B cell (primary cell): ENCODE measurements around the gene PSMA8. TPM values are rescaled to one million over a fixed set of nuclear protein-coding genes. Genes with fewer than 3 reads are reported as not detected.
"Not testable (repeated sequence)": the region's sequence is repeated elsewhere in the genome, so short reads cannot be mapped to it uniquely, and the experiment has no call there.

Source experiments
- ATAC-seq: fragments of 200-7000 bp; cut with Tn5 transposase; one replicate; pipeline ENCODE4 v1.10.0; 2021; ENCODE audit warnings: low read depth, mild to moderate bottlenecking, moderate number of reproducible peaks, moderate library complexity
- CTCF ChIA-PET: fragments of 350-600 bp; sonication (Branson Sonifier 250); formaldehyde crosslinking; loops from one replicate; lab custom pipeline; 2021; ENCODE audit warnings: antibody characterized with exemption, inconsistent platforms; lab: Charles Lee
- POLR2A ChIA-PET: fragments of 350-600 bp; sonication (Branson Sonifier 250); formaldehyde crosslinking; loops from one replicate; lab custom pipeline; 2021; ENCODE audit warnings: antibody characterized with exemption; lab: Charles Lee
- DNase-seq: peaks from one replicate; pipeline ENCODE4 v3.0.0; 2013
- H2AFZ ChIP-seq: 2 replicates; pipeline ENCODE4 v1.6.1; 2012; ENCODE audit warnings: mild to moderate bottlenecking, low read depth, low read length; ENCODE audit not compliant: insufficient read depth, poor library complexity, severe bottlenecking
- H3K27ac ChIP-seq, 2 donors: 1 replicate in 1 of 2; 2 replicates in 1 of 2; pipeline ENCODE4 v1.5.1; 2012 to 2013; ENCODE audit warnings: low read length in 2 of 2, mild to moderate bottlenecking in 2 of 2, moderate library complexity in 1 of 2
- H3K27me3 ChIP-seq, 4 experiments: fragments of 200-600 bp in 1 of 4; sonication (generic) in 1 of 4; replicated peaks in 1 of 4; 1 replicate in 2 of 4; 2 replicates in 2 of 4; pipeline versions ENCODE4 v1.6.1 to v1.7.0; 2013 to 2016; ENCODE audit warnings: low read length in 3 of 4, mild to moderate bottlenecking in 2 of 4, mixed read lengths in 1 of 4, moderate library complexity in 1 of 4; ENCODE audit not compliant: insufficient read depth in 4 of 4, control insufficient read depth in 3 of 4; ENCODE audit errors: control extremely low read depth in 1 of 4
- H3K36me3 ChIP-seq, 2 experiments: replicated peaks in 1 of 2; 1 replicate in 1 of 2; 2 replicates in 1 of 2; pipeline versions ENCODE4 v1.6.1 to v1.7.1; 2013; ENCODE audit warnings: low read length in 1 of 2; ENCODE audit not compliant: insufficient read depth in 2 of 2, control insufficient read depth in 1 of 2; ENCODE audit errors: control extremely low read depth in 1 of 2, extremely low read depth in 1 of 2
- H3K4me1 ChIP-seq, 2 donors: fragments of 200-600 bp in 1 of 2; sonication (generic) in 1 of 2; 1 replicate in 1 of 2; 2 replicates in 1 of 2; pipeline versions ENCODE4 v1.5.1 to v1.6.1; 2013 to 2017; ENCODE audit warnings: low read length in 2 of 2; ENCODE audit not compliant: control insufficient read depth in 2 of 2, insufficient read depth in 2 of 2
- H3K4me2 ChIP-seq: replicated peaks from 2 replicates; pipeline ENCODE3; 2012; ENCODE audit warnings: mild to moderate bottlenecking, low read depth, low read length; ENCODE audit not compliant: poor library complexity, severe bottlenecking
- H3K4me3 ChIP-seq, 5 experiments: fragments of 200-600 bp in 1 of 5; sonication (generic) in 1 of 5; 1 replicate in 3 of 5; 2 replicates in 2 of 5; pipeline versions ENCODE4 v1.5.1 to v1.7.0; 2011 to 2016; ENCODE audit warnings: low read length in 4 of 5, mild to moderate bottlenecking in 4 of 5, low read depth in 2 of 5, control low read depth in 1 of 5, moderate library complexity in 1 of 5; ENCODE audit not compliant: insufficient read depth in 1 of 5; ENCODE audit errors: control extremely low read depth in 1 of 5, extremely low read depth in 1 of 5
- H3K79me2 ChIP-seq: fragments of 200-600 bp; sonication (generic); one replicate; pipeline ENCODE4 v1.6.0; 2016; ENCODE audit warnings: low read length; ENCODE audit not compliant: control insufficient read depth, insufficient read depth
- H3K9ac ChIP-seq: fragments of 200-600 bp; sonication (generic); 2 replicates; pipeline ENCODE4 v1.6.1; 2017; ENCODE audit warnings: mild to moderate bottlenecking, low read length, moderate library complexity
- H3K9me3 ChIP-seq, 3 donors: one replicate each; pipeline versions ENCODE4 v1.6.1 to v1.7.1; 2013; ENCODE audit warnings: low read length in 2 of 3; ENCODE audit not compliant: control insufficient read depth in 2 of 3, insufficient read depth in 1 of 3; ENCODE audit errors: control extremely low read depth in 1 of 3
- H4K20me1 ChIP-seq: 2 replicates; pipeline ENCODE4 v1.6.0; 2012; ENCODE audit warnings: mild to moderate bottlenecking, low read length; ENCODE audit not compliant: insufficient read depth, control insufficient read depth, poor library complexity, severe bottlenecking
- H3K27ac Mint-ChIP-seq: one replicate; pipeline ENCODE4 v1.8.0; 2021; ENCODE audit warnings: mixed read lengths
- H3K27me3 Mint-ChIP-seq: one replicate; pipeline ENCODE4 v1.8.0; 2021; ENCODE audit warnings: mixed read lengths
- H3K4me1 Mint-ChIP-seq: one replicate; pipeline ENCODE4 v1.8.0; 2021; ENCODE audit warnings: mixed read lengths
- H3K4me3 Mint-ChIP-seq: one replicate; pipeline ENCODE4 v1.8.0; 2021; ENCODE audit warnings: mixed read lengths
- H3K9me3 Mint-ChIP-seq: one replicate; pipeline ENCODE4 v1.8.0; 2022; ENCODE audit warnings: mixed read lengths; ENCODE audit not compliant: insufficient read depth
- EZH2 ChIP-seq: IDR thresholded peaks from 2 replicates; pipeline ENCODE4 v1.6.1; 2012; ENCODE audit warnings: borderline replicate concordance, low read depth, mild to moderate bottlenecking, moderate library complexity, low read length; ENCODE audit not compliant: insufficient read depth, poor library complexity, severe bottlenecking
- whole genome bisulfite sequencing: methylation state at CpG from one replicate; pipeline ENCODE4 v1.1.5; 2013; ENCODE audit warnings: missing lambda C conversion rate; ENCODE audit not compliant: insufficient coverage; 5-methylcytosine and 5-hydroxymethylcytosine counted together
- intact Hi-C: fragments of 100-400 bp; cut with micrococcal nuclease; formaldehyde crosslinking; loops from one replicate; pipeline ENCODE4 v1.10.0; 2022
- polyA plus RNA-seq: library from polyadenylated mRNA; depleted of rRNA; stranded (reverse); fragments of >200 nt; gene quantifications from 2 replicates; pipeline ENCODE4 v1.2.3, GENCODE V29; 2012
- total RNA-seq, 2 donors: library from RNA; stranded (reverse); fragments of 120-200 nt in 1 of 2; gene quantifications; 1 replicate in 1 of 2; 2 replicates in 1 of 2; pipeline versions ENCODE4 v1.2.3 to v1.2.4, GENCODE V29; 2013 to 2022
- TF ChIP-seq, protein P1 (sequence below): fragments of 200-600 bp; IDR thresholded peaks from one replicate; pipeline ENCODE4 v1.8.0; 2022; ENCODE audit warnings: antibody characterized with exemption, mild to moderate bottlenecking

Gene PSMA8
- total and polyA plus RNA-seq, 2 donors (not counting 1 experiment from before 2014, with no cell fraction given): 0.33 to 0.91 TPM

- Mint-ChIP-seq H3K4me1 (no peaks in the 10 kb centered on the region), H3K9me3 (no peaks in the 10 kb centered on the region), H3K4me3 (no peak overlapping the region), H3K27ac (no peak overlapping the region), H3K27me3 (peaks cover 11% of the 10 kb centered on the region)
- H3K27ac ChIP-seq: no peak overlapping the region
- H3K27me3 ChIP-seq: peaks cover 0 to 6% (median 0%) of the 10 kb centered on the region in 4 experiments
- ChIA-PET CTCF (interaction anchor here (0.6 kb wide), 1 partner anchor 187 kb away, joined by 4 read pairs; no protein-coding TSS in a partner anchor), POLR2A (no interaction called here)
- H4K20me1 ChIP-seq: no peaks in the 10 kb centered on the region
- no peak for ATAC-seq
- H3K9ac ChIP-seq: no peak overlapping the region
- H2AFZ ChIP-seq: no peak overlapping the region
- WGBS: 89% methylated on average over 1 of the region's 1 CpG
- no peaks in the 10 kb centered on the region for H3K9me3 ChIP-seq
- no peak for DNase-seq
- H3K36me3 ChIP-seq: no peaks in the 10 kb centered on the region
- intact Hi-C loops: no loop called here
- no peak overlapping the region for H3K4me3 ChIP-seq
- H3K79me2 ChIP-seq: no peaks in the 10 kb centered on the region
- H3K4me2 ChIP-seq: no peak overlapping the region
- no peak for TF ChIP-seq EZH2
- TF ChIP-seq, protein P1, sequence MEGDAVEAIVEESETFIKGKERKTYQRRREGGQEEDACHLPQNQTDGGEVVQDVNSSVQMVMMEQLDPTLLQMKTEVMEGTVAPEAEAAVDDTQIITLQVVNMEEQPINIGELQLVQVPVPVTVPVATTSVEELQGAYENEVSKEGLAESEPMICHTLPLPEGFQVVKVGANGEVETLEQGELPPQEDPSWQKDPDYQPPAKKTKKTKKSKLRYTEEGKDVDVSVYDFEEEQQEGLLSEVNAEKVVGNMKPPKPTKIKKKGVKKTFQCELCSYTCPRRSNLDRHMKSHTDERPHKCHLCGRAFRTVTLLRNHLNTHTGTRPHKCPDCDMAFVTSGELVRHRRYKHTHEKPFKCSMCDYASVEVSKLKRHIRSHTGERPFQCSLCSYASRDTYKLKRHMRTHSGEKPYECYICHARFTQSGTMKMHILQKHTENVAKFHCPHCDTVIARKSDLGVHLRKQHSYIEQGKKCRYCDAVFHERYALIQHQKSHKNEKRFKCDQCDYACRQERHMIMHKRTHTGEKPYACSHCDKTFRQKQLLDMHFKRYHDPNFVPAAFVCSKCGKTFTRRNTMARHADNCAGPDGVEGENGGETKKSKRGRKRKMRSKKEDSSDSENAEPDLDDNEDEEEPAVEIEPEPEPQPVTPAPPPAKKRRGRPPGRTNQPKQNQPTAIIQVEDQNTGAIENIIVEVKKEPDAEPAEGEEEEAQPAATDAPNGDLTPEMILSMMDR: no peak
- no peaks in the 10 kb centered on the region for H3K4me1 ChIP-seq
Measured at GRCh38 chr18:26121476-26121875, 12.2 kb upstream of the PSMA8 start.

- H3K9me3 ChIP-seq, H3K36me3 ChIP-seq, H3K4me3 Mint-ChIP-seq, H3K79me2 ChIP-seq, DNase-seq, intact Hi-C loops, H3K4me3 ChIP-seq, H3K9me3 Mint-ChIP-seq, H3K27me3 ChIP-seq, H3K4me2 ChIP-seq, POLR2A ChIA-PET, H3K9ac ChIP-seq, H3K4me1 Mint-ChIP-seq, H4K20me1 ChIP-seq, H3K27ac ChIP-seq, ATAC-seq, H2AFZ ChIP-seq, H3K4me1 ChIP-seq, H3K27ac Mint-ChIP-seq: not testable (repeated sequence)
- no CpG with 5 or more reads among the region's 2 CpGs for WGBS
- CTCF ChIA-PET: interaction anchor here (0.6 kb wide), 1 partner anchor 187 kb away, joined by 4 read pairs; no protein-coding TSS in a partner anchor
- peaks cover 11% of the 10 kb centered on the region for H3K27me3 Mint-ChIP-seq
Measured at GRCh38 chr18:26121994-26122393, 11.7 kb upstream of the PSMA8 start.
